GM21825 (cell line): Measurements from ENCODE around the gene NSRP1.
"Not testable (repeated sequence)": the region's sequence is repeated elsewhere in the genome, so short reads cannot be mapped to it uniquely, and the experiment has no call there.

Experiments
- ATAC-seq: cut with Tn5 transposase; IDR thresholded peaks from one replicate; pipeline ENCODE4 v1.9.1; 2021; ENCODE audit warnings: mild to moderate bottlenecking, moderate library complexity; ENCODE audit not compliant: unreplicated experiment

The NSRP1 gene, protein sequence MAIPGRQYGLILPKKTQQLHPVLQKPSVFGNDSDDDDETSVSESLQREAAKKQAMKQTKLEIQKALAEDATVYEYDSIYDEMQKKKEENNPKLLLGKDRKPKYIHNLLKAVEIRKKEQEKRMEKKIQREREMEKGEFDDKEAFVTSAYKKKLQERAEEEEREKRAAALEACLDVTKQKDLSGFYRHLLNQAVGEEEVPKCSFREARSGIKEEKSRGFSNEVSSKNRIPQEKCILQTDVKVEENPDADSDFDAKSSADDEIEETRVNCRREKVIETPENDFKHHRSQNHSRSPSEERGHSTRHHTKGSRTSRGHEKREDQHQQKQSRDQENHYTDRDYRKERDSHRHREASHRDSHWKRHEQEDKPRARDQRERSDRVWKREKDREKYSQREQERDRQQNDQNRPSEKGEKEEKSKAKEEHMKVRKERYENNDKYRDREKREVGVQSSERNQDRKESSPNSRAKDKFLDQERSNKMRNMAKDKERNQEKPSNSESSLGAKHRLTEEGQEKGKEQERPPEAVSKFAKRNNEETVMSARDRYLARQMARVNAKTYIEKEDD

DNA sequence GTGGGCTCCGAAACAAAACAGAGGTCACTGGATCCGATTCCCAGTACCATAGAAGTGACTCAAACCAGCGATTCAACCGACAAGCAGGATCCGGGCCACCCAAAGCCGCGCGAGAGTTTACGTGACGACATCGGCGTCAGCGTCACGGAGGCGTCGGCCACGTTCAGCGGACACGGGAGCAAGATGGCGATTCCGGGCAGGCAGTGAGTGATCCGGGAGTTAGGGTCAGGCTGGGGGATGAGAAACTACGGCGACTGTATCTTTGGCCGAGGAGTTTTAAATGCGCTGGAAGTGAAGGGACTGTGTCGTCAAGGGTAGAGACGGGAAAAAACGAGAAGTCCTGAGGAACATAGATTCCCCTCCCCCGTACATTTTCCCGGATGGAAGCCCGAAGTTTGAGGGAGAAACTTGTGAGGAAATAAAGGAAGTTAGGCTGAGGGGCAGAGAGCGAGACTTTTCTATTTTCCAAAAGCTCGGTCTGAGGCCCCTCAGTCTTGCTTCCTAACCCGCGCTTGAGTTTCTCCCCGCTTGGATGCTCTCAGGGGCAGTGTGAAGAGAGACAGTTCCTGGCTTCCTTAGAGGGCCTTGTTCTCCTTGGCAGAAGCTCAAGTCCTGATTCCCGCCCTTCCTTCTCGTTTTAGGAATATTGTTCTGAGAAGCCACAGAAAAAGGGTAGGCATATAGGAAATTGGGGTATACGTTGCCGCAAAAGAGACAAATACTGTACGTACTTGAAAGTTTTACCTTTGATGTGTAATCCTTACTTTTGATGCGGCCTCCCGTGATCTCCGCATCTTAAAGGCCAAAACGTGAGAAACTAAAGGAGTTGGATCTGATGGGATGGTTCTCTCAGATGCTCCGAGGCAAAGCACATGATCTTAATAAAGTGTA is at the start of gene NSRP1:
Gene NSRP1 (plus strand): TSS at position 156 of the 891 bp plus-strand sequence. CDS start 28 bp downstream, at position 184.
- ATAC-seq, result peak; percentile 74

DNA sequence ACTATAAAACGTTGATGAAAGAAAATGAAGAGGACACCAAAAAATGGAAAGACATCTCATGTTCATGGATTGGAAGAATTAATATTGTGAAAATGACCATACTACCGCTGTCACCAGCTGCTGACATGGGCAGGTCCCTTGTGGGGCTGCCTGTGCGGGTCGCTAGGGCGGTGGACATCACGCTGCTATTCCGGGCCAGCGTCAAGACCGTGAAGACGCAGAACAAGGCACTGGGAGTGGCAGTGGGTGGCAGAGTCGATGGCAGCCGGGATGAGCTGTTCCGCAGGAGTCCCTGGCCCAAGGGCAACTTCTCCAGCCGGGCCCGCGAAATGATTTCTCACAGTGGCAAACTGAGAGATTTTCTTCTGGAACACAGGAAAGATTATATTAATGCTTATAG is 48.2 kb upstream of the NSRP1 start:
- no peak for ATAC-seq

DNA sequence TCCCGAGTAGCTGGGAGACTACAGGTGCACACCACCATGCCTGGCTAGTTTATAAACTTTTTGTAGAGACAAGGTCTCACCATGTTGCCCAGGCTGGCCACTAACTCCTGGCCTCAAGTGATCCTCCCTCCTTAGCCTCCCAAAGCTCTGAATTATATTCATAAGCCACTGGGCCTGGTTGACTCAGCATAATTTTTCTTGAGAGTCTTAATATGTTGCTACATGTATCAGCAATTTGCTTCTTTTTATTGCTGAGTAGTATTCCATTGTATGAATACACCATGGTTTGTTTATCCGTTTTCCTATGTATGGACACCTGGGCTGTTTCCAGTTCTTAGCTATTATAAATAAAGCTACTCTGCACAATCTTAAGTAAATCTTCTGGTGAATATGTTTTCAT is 42.4 kb upstream of the NSRP1 start:
- no peak for ATAC-seq

DNA sequence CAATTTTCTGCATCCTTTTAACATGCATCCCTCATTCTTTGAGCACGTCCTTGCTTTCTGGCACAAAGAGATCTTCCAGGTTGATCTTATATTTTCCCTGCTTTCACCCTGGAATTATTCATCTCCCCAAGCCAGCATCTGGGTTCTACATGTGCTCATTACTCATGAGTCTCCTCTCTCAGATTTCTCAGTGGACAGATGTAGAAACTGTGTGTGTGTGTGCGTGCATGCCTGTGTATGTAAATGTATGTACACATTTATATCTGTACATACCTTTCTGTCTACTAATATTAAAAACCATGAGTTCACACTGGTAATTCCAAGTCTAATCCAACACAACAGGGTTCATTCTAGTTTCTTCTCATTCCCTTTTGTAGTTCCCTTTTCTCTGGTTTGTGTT is 41.9 kb upstream of the NSRP1 start:
- no peak for ATAC-seq

DNA sequence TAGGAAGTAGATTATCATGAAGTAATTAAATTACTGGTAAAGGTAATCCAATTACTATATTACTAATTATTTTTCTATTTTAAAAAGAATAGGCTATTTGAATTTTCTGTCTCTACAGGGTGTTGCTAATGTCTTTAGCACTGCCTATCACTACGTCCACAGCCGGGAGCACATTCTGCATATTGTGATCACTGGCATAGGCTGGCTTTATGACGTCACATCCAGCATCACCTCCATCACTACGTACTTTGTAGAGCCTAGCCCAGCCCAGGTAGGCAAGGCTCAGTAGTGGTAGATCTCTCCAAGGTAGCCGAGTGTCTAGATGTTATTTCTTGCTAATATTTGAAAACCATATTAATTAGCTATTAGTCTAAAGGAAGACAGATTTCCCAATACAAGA is 33.8 kb upstream of the NSRP1 start:
- ATAC-seq, result no peak

DNA sequence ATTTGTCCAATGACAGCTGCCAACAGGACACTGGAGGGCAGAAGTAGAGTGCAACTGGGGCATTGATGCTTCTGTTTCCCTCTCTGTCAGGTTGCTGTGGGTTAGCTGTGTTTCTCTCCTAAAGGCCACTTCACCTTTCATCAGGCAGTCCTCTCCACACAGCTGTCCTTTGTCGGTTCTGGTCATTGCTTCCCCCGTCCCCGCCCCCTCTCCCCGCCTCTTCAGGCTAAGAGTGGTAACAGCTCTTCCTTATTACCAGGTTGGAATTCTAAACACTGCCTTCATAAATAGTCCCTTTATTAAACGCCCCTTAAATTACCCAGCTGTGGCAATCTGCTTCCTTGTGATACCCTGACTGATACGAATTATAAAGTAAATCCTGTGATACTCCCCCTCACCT is 31.8 kb upstream of the NSRP1 start:
- ATAC-seq, result no peak

DNA sequence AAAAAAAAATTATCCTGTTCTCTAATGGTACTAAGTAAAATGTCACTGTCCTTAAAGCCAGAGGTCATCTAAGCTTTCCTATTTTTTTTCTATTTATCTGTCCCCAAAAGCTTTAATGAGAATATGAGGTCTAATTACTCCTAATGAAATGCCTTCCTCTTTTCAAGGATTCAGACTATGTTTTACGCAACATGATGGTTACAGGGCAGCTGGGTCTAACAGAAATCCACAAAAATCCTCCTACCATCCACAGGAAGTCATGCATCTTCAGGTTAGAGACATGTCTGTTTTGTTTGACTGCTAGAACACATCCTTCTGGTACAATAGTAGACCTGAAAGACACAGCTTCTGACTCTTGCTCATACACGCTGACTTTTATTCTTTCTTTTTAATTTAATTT is 29.7 kb upstream of the NSRP1 start:
- no peak for ATAC-seq

DNA sequence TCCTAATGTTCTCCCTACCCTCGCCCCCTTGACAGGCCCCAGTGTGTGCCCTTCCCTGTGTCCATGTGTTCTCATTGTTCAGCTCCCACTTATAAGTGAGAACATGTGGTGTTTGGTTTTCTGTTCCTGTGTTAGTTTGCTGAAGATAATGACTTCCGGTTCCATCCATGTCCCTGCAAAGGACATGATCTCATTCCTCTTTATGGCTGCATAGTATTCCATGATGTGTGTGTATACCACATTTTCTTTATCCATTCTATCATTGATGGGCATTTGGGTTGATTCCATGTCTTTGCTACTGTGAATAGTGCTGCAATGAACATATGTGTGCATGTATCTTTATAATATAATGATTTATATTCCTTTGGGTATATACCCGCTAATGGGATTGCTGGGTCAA is 29.2 kb upstream of the NSRP1 start:
- not testable (repeated sequence) for ATAC-seq

DNA sequence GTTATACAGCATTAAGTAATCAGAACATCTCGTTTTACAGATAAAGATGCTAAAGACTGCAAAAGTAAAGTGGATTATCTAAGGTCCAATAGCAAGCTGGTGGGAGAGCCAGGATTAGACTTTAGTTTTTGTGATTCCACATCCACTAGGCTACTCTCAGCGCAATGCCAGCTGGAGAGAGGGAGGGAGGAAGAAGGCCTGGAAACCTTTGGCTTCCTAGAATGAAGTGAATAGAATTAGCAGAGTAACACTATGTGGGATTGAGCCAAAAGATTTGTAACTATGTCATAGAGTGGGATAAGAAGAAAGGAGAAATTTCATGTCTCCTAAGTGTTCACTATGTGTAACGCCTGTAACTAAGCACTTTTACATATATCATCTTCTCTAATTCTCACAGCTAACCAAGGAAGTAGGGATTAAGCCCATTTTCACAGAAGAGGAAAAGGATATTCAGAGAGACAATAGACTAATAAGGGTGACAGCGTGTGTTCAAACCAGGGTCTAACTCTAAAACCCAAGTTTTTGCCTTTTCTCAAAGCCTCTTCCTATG is 25.4 kb upstream of the NSRP1 start:
- no peak for ATAC-seq

DNA sequence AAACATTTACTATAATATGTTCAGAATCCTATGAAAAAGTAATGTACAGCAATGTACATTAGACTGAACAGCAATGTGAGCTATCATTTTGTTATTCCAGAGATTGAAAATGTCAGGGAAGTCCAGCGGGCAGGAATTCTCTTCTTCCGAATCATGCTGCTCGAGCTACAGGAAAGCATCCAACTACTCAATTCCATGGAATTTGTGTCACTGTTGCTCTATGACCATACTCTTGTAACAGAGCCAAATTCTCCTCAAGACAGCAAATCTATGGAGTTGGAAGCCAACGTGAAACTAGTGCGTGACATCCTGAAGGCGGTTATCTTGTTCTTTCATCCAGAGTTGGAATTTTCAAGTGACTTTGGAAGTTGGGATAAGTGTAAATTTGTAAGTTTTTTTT is 24.8 kb upstream of the NSRP1 start:
- ATAC-seq, result no peak

DNA sequence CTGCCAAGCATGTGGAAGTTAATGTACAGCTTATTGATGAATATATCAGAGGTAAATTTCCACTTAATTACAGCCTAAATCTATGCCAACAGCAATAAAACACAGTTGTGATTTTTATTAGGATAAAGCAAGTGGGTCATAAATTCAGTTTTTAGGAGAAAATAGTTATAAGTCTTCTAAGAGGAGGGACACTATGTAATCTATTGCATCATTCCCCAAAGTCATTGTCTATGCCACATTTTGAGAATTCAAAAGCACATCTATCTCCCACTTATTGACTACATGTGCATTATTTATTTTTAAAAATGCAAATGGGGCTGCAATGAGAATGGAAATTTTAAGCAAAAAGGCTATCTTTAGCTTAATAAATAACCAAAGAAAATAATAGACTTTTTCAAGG is 23.7 kb upstream of the NSRP1 start:
- ATAC-seq, result no peak

DNA sequence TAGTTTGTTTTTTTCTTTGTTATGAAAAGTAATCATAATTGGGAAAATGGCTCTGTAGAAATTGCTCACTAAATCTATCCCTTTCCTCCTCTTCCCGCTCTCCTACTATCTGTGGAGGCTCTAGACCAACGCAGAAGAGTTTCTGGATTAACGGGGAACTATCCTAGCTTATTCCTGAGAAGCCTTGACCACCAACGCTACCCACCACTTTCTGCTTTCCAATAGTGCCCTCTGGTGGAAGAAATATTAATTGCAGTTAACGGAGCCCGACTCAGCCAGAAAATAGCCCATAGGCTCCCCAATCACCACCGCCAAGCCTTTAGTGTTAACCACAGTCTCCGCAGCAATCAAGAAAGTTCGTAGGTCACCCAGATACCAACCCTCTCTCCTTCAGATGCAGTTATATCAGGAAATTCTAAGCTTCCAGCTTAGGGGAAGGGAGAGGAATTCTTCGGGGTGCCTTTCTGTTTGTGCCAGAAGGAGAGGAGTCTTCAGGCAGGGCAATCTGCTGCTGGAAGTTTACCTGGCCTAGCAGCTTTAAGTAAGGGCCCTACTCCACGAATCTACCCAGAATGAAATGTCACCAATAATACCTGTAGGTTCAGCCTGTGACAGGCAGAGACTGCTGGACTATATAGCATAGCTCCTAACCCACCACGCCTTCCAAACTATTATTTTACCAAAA is 23.0 kb upstream of the NSRP1 start:
- ATAC-seq, result no peak

DNA sequence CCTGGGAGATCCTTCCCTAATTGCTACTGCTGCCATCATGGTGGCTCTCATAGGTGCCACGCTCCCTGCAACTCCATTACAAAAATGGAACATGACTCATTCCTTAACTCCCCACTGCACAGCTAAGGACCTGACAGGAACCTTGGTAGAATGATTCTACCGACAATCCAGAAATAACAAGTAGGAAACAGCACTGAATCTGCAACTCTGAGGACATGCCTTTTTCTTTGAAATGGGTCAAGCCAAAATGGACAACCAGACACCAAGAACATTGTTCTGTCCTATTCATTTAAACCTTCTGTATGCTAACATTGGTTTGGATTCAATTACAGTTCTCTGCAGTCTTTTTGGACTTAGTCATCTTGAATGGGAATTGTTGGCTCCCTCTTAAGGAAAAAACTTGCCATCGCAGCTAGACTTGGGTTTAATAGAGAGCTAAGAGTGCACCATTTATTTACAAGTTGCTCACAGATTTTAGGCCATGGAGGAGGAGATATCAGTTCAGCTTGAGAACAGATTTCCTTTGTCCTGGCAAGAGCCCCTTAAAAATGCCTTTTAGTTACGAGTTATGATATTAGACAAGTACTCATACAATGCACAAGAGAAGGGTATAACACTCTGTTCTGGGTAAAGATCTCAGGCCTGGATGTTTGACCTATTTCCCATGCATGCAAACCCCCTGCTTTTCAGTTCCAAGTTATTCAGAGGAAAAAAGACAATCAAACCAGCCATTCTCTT is 20.9 kb upstream of the NSRP1 start:
- no peak for ATAC-seq

DNA sequence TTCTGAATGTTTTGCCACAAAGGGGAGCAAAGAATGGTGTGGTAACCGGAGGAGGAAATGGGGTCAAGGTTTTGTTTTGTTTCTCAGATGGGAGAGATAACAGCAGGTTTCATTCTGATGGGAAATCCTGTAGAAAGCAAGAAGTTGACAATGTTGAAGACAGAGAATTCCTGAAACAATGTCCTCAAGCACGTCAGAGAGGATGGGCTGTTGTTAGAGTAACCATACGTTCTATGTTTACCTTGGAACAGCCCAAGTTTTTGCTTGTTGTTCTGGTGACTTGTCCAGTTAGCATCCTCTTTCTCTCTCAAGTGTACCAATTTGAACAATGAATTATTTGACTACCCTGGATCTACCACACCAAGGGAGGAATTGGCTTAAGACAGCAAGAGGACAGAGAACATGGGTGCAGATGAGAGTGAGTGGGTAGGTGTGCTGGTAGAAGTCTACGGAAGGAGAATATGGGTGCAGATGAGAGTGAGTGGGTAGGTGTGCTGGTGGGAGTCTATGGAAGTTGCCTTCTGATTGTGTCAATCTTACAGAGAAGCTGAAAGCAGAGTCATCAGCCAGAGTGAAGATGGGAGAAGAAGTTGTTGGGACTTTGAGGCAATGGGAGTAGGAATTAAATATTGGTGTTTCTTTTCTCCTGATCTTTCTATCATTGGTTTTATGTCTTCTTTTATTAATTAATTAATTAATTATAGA is 14.8 kb upstream of the NSRP1 start:
- ATAC-seq, result no peak

DNA sequence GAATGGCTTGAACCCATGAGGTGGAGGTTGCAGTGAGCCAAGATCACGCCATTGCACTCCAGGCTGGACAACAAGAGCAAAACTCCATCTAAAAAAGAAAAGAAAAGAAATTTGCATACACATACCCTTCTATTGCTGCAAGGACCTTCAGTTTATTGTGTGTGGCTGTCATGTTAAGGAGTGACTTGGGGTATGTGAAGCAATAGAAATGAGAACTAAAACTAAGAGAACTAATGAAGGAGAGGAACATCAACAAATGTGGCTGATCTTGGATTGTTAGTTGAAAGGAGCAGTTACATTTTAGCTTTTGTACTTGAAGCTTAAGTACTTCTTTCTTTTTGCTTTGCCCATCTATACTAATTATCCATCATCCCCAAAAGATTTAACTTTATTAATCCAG is 12.7 kb upstream of the NSRP1 start:
- ATAC-seq, result no peak

DNA sequence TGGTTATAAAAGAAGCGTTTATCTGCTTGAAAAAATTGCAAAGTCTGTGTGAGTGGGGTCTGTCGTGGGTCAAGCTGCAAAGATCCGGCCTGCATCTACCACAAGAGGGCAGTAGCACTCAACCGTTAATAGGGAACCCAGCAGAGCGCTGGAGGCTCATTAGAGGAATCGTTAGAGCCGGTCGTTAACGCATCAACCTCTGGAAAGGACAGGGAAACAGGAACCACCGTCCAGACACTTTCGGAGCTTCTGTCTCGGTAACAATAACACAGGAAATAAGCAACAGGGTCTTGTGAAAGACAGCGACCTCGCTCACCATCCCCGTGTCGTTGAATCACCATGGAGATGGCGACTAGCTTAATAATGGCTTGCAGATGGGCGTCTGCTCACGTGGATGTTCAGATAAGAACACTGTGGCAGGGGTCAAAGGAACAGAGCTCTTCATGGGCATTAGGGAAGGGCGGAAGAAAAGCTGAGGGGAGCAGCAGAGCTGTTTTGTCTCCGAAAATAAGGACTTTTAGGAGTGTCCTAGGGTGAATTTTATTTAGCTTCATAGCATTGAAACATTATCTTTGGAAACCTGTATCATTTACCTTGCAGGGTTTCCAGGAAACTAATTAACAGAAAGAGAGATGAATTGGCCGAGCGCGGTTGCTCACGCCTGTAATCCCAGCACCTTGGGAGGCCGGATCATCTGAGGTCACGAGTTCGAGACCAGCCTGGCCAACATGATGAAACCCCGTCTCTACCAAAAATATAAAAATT is 11.9 kb upstream of the NSRP1 start:
- peak; percentile 75 for ATAC-seq

DNA sequence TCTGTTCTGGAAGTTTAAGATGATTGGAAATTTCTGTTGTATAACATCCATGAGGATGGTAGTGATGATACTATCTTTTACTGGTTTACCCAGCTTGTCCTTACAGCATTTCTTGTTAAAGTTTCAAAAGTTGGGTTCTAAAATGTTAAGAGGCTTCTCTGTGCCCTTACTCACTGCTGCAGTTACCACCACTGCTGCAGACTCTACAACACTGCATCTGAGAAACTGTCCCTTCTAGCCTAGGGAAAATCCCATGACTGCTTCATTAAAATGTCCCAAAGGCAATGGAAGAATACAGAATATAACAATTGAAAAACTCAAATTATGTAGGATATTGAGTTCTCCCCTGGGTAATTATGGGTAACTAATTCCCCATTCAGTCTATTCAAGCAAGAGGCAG is 3.8 kb upstream of the NSRP1 start:
- ATAC-seq, result no peak

DNA sequence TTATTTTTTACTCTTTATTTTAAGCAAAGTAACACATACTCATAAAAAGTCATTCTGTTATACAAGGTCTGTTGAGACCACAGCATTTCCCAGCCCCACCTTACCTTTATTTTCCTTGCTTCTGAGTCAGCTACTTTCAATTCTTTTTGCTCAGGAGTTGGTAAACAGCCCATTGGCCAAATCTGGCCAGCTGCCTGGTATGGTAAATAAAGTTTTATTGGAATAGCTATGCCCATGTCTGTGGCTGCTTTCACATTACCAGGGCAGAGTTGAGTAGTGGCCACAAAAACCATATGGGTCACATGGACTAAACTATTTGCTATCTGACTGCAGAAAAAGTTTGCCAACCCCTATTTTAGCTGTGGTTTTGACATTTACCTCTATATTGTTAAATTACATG is 3.4 kb upstream of the NSRP1 start:
- no peak for ATAC-seq

DNA sequence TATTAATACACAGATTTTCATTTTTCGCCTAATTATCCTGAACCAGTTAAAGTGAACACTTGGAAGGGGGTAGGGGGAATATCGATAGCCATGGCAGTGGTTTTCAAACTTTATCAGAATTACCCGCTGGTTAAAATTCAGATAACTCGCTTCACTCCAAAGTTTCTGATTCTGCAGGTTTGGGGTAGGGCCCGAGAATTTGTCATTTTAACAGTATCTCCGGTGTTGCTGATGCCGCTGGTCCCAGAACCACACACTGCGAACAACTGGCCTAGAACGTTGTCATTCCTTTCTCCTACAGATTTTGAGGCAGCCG is 313 bp upstream of the NSRP1 start:
- ATAC-seq, result no peak
